ENCODE data around the gene CLPTM1L.

- no peak for TF ChIP-seq CTCF (IDR thresholded peaks at IDR 0.05)
- TF ChIP-seq POLR2A (IDR thresholded peaks at IDR 0.05) = no peak
Measured at GRCh38 chr5:1295650-1296037, 49.3 kb downstream of the CLPTM1L start.

Measured in adrenal gland (tissue), 5 donors.